PC-9 (cell line): ENCODE measurements around the gene ARHGEF12. TPM values are rescaled to one million over a fixed set of nuclear protein-coding genes. Genes with fewer than 3 reads are reported as not detected.
"Not testable (repeated sequence)": the region's sequence is repeated elsewhere in the genome, so short reads cannot be mapped to it uniquely, and the experiment has no call there.

ENCODE experiments used
- BruUV-seq: library from RNA; stranded (reverse); fragments of 400-500 nt; replicated peaks from 2 replicates; lab custom pipeline; 2021; lab: Mats Ljungman, UMichigan
- CTCF ChIA-PET: fragments of 300-600 bp; sonication (Branson Sonifier 250); formaldehyde crosslinking; loops from one replicate; lab custom pipeline; 2022; ENCODE audit warnings: antibody characterized with exemption; lab: Charles Lee
- POLR2A ChIA-PET: fragments of 300-600 bp; sonication (Branson Sonifier 250); formaldehyde crosslinking; loops from one replicate; lab custom pipeline; 2022; ENCODE audit warnings: antibody characterized with exemption; ENCODE audit not compliant: unreplicated experiment; lab: Charles Lee
- DNase-seq, 2 experiments: peaks; one replicate each; pipeline versions ENCODE4 v3.0.0 to v3.0.0-alpha.2; 2015 to 2022; ENCODE audit warnings: mixed read lengths in 1 of 2
- H2AFZ ChIP-seq: fragments of 200-600 bp; sonication (generic); 2 replicates; pipeline ENCODE4 v1.8.1; 2017; ENCODE audit warnings: antibody characterized with exemption
- H3F3A ChIP-seq: fragments of 200-600 bp; sonication (generic); 2 replicates; pipeline ENCODE4 v1.8.1; 2017; ENCODE audit warnings: antibody characterized with exemption, mild to moderate bottlenecking, low read depth; ENCODE audit not compliant: insufficient read depth
- H3K27ac ChIP-seq: fragments of 200-600 bp; sonication (generic); 2 replicates; pipeline ENCODE4 v1.6.1; 2016; ENCODE audit warnings: mixed run types
- H3K27me3 ChIP-seq: fragments of 200-600 bp; sonication (generic); 2 replicates; pipeline ENCODE4 v1.6.1; 2016; ENCODE audit warnings: low read depth, mixed run types; ENCODE audit not compliant: insufficient read depth
- H3K36me3 ChIP-seq: fragments of 200-600 bp; sonication (generic); 2 replicates; pipeline ENCODE4 v1.6.1; 2016; ENCODE audit warnings: low read depth, mixed run types
- H3K4me1 ChIP-seq: fragments of 200-600 bp; sonication (generic); replicated peaks from 2 replicates; pipeline ENCODE4 v1.6.1; 2016; ENCODE audit warnings: mixed run types; ENCODE audit not compliant: insufficient read depth
- H3K4me2 ChIP-seq: fragments of 200-600 bp; sonication (generic); 2 replicates; pipeline ENCODE4 v1.6.1; 2017; ENCODE audit warnings: mixed run types
- H3K4me3 ChIP-seq: fragments of 200-600 bp; sonication (generic); 2 replicates; pipeline ENCODE4 v1.6.1; 2016; ENCODE audit warnings: mixed run types
- H3K79me2 ChIP-seq: fragments of 200-600 bp; sonication (generic); 2 replicates; pipeline ENCODE4 v1.6.1; 2017; ENCODE audit warnings: low read depth, mixed run types
- H3K9me2 ChIP-seq: fragments of 200-600 bp; sonication (generic); 2 replicates; pipeline ENCODE4 v1.8.1; 2017; ENCODE audit warnings: mild to moderate bottlenecking; ENCODE audit not compliant: insufficient read depth
- H3K9me3 ChIP-seq: fragments of 200-600 bp; sonication (generic); 2 replicates; pipeline ENCODE4 v1.8.1; 2016; ENCODE audit warnings: low read depth; ENCODE audit not compliant: insufficient read depth
- H4K20me1 ChIP-seq: fragments of 200-600 bp; sonication (generic); 2 replicates; pipeline ENCODE4 v1.8.1; 2017; ENCODE audit not compliant: insufficient read depth
- CTCF ChIP-seq: fragments of 200-600 bp; sonication (generic); conservative IDR thresholded peaks from 2 replicates; pipeline ENCODE4 v1.6.1; 2017; ENCODE audit warnings: mixed run types, antibody characterized with exemption, mild to moderate bottlenecking, moderate library complexity
- EZH2 ChIP-seq: fragments of 200-600 bp; sonication (generic); IDR thresholded peaks from 2 replicates; pipeline ENCODE4 v1.8.0; 2017; ENCODE audit warnings: antibody characterized with exemption, low read depth
- intact Hi-C: fragments of 100-400 bp; cut with micrococcal nuclease; formaldehyde crosslinking; loops from one replicate; pipeline ENCODE4 v1.10.0; 2022; ENCODE audit not compliant: unreplicated experiment
- total RNA-seq: library from RNA; stranded (reverse); gene quantifications from 2 replicates; pipeline ENCODE4 v1.2.3, GENCODE V29; 2021

The ARHGEF12 gene
- total RNA-seq, 1 experiment from 2014 or later = 76.5 TPM

- no peak for DNase-seq
- Histone ChIP-seq H2AFZ (no peak overlapping the region), H3K27ac (no peak overlapping the region), H3K4me3 (no peak overlapping the region), H3K79me2 (no peaks in the 10 kb centered on the region), H3F3A (no peaks in the 10 kb centered on the region), H3K4me2 (no peak overlapping the region), H4K20me1 (no peaks in the 10 kb centered on the region), H3K4me1 (no peaks in the 10 kb centered on the region), H3K9me3 (no peaks in the 10 kb centered on the region), H3K27me3 (peaks cover 12% of the 10 kb centered on the region), H3K9me2 (no peaks in the 10 kb centered on the region), H3K36me3 (no peaks in the 10 kb centered on the region)
- no TSS peak for BruUV-seq
- intact Hi-C loops = loop anchor here (10.0 kb wide), 1 partner anchor 166 kb away; the partner anchor contains the start of gene ARHGEF12
- ChIA-PET POLR2A (interaction anchor here (0.6 to 0.9 kb wide), 2 partner anchors 12 to 1007 kb away, joined by 3 to 6 read pairs; no protein-coding TSS in a partner anchor), CTCF (interaction anchor here (0.7 kb wide), 1 partner anchor 25 kb away, joined by 5 read pairs; no protein-coding TSS in a partner anchor)
- TF ChIP-seq CTCF (no peak), EZH2 (no peak)
These were observed 164.3 kb downstream of the ARHGEF12 start for GRCh38 chr11:120500414-120501071.

GRCh38 chr11:120501440-120501839 is 165.2 kb downstream of the ARHGEF12 start:
- Histone ChIP-seq H4K20me1 (no peaks in the 10 kb centered on the region; the same call in 1 of the 2 replicates), H2AFZ (no peak overlapping the region), H3K36me3 (no peaks in the 10 kb centered on the region), H3K27ac (no peak overlapping the region), H3K4me2 (no peak overlapping the region), H3K9me2 (no peaks in the 10 kb centered on the region), H3K27me3 (peaks cover 21% of the 10 kb centered on the region), H3K9me3 (no peaks in the 10 kb centered on the region), H3K4me1 (no peaks in the 10 kb centered on the region), H3F3A (no peaks in the 10 kb centered on the region), H3K4me3 (no peak overlapping the region), H3K79me2 (no peaks in the 10 kb centered on the region)
- ChIA-PET POLR2A (no interaction called here), CTCF (interaction anchor here (0.5 kb wide), 1 partner anchor 413 kb away, joined by 3 read pairs; no protein-coding TSS in a partner anchor)
- no TSS peak for BruUV-seq
- intact Hi-C loops = loop anchor here (10.0 kb wide), 1 partner anchor 167 kb away; the partner anchor contains the start of gene ARHGEF12
- no peak for TF ChIP-seq EZH2
- TF ChIP-seq CTCF = no peak
- no peak for DNase-seq

GRCh38 chr11:120501976-120502755 is 166.0 kb downstream of the ARHGEF12 start:
- Histone ChIP-seq H3K4me3 (no peak overlapping the region), H3K79me2 (no peaks in the 10 kb centered on the region), H3F3A (no peaks in the 10 kb centered on the region), H3K9me3 (no peaks in the 10 kb centered on the region), H3K4me1 (no peaks in the 10 kb centered on the region), H4K20me1 (no peaks in the 10 kb centered on the region; the same call in 1 of the 2 replicates), H3K36me3 (no peaks in the 10 kb centered on the region), H3K9me2 (no peaks in the 10 kb centered on the region), H3K4me2 (no peak overlapping the region), H3K27ac (no peak overlapping the region), H3K27me3 (peaks cover 29% of the 10 kb centered on the region), H2AFZ (no peak overlapping the region)
- BruUV-seq = no TSS peak
- CTCF ChIA-PET = interaction anchor here (0.5 kb wide), 1 partner anchor 413 kb away, joined by 3 read pairs; no protein-coding TSS in a partner anchor
- intact Hi-C loops = loop anchor here (10.0 kb wide), 1 partner anchor 167 kb away; the partner anchor contains the start of gene ARHGEF12
- DNase-seq = no peak
- POLR2A ChIA-PET = interaction anchor here (0.6 kb wide), 1 partner anchor 164 kb away, joined by 3 read pairs; no protein-coding TSS in a partner anchor
- TF ChIP-seq CTCF (no peak), EZH2 (no peak)

- intact Hi-C loops = loop anchor here (10.0 kb wide), 1 partner anchor 169 kb away; the partner anchor contains the start of gene ARHGEF12
These were observed 167.3 kb downstream of the ARHGEF12 start for GRCh38 chr11:120503529-120503928.

More at GRCh38 chr11:120503529-120503928, 167.3 kb downstream of the ARHGEF12 start:
- H3K4me3 ChIP-seq, H2AFZ ChIP-seq, H3K4me2 ChIP-seq, POLR2A ChIA-PET, BruUV-seq, H4K20me1 ChIP-seq, H3K9me3 ChIP-seq, H3K79me2 ChIP-seq, H3K27ac ChIP-seq, DNase-seq, H3K36me3 ChIP-seq, H3F3A ChIP-seq, H3K9me2 ChIP-seq, H3K4me1 ChIP-seq: not testable (repeated sequence)
- CTCF ChIA-PET = interaction anchor here (0.7 kb wide), 1 partner anchor 1664 kb away, joined by 4 read pairs; no protein-coding TSS in a partner anchor
- H3K27me3 ChIP-seq = peaks cover 42% of the 10 kb centered on the region
